ENCODE results near the gene NSDHL.
"Not testable (repeated sequence)": the region's sequence is repeated elsewhere in the genome, so short reads cannot be mapped to it uniquely, and the experiment has no call there.

NSDHL gene

DNA sequence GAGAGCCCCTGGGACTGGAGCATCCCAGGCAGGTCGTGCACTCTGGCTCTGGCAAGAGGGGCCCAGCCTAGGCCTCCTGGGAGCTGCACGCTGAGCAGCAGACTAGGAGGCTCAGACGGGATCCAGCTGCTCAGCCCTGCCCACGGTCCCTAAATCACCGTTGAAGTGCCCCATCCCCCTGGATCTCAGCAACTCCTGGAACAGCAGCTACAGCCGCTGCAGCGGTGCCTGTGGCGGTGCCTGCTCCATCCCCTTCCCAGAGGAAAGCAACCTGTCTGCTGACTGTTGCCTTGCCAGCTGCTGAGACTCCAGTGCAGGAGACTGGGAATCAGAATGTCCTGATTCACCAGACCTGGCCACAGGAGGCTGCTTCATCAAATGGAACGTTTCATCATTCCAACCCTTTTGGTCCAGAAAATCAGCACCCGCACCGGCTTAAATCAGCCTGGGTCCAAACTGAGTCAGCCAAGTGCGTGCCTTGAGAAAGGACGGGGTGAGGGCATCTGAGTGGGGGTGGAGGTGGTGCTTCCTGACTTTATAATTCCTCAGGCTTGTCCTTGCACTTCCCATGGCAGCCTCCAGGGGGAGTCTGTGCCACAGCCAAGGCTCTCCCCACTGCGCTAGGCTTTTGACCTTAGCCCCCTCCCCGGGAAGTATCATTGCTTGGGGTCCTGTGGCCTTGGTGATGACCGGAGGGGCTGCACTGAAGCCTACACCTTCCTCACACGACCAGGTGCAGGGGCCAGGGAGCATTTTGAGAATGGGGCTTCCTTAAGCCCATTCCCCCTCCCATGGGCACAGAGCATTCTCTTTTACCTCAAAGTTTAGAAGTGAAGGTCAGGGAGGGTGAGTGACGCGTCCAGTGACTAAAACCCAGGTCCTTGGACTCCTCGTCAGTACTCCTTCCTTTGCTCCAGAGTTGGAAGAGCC lies 73.6 kb downstream of the NSDHL start:
- Histone ChIP-seq H3K4me1 (ENCODE audit: control insufficient read depth in 1 of 2, insufficient read depth in 2 of 2, low read length in 2 of 2) (peaks cover 0 to 3% of the 10 kb centered on the region in 2 donors), H3K27ac (ENCODE audit: low read length) (no peak overlapping the region), H3K27me3 (ENCODE audit: low read depth, low read length) (no peaks in the 10 kb centered on the region), H3K4me3 (ENCODE audit: low read depth in 1 of 2, low read length in 2 of 2) (no peak overlapping the region), H3K36me3 (ENCODE audit: control insufficient read depth in 1 of 2, insufficient read depth in 2 of 2, low read length in 2 of 2) (no peaks in the 10 kb centered on the region), H3K9me3 (ENCODE audit: control insufficient read depth in 1 of 2, low read length in 2 of 2) (no peaks in the 10 kb centered on the region)

DNA sequence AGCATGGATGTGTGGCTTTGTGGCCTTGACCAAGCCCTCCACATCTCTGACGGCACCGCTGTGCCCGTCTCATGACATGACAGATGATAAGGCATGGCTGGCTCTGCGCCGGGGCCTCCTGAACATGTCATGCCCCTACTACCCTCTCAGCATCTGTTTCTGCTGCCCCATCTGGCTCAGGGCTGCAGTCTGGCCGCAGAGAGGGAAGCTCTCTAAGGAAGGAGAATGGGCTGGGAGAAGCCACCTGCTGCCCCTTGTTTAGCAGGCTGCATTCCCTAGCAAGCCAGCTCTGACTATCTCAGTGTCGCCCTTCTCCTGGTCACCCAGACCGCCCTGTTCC lies 74.2 kb downstream of the NSDHL start:
- no peaks in the 10 kb centered on the region for H3K27me3 ChIP-seq (ENCODE audit: low read depth, low read length)
- no peaks in the 10 kb centered on the region for H3K9me3 ChIP-seq (ENCODE audit: control insufficient read depth in 1 of 2, low read length in 2 of 2)
- no peak overlapping the region for H3K4me3 ChIP-seq (ENCODE audit: low read depth in 1 of 2, low read length in 2 of 2)
- H3K4me1 ChIP-seq (ENCODE audit: control insufficient read depth in 1 of 2, insufficient read depth in 2 of 2, low read length in 2 of 2): peaks cover 0 to 3% of the 10 kb centered on the region in 2 donors
- no peaks in the 10 kb centered on the region for H3K36me3 ChIP-seq (ENCODE audit: control insufficient read depth in 1 of 2, insufficient read depth in 2 of 2, low read length in 2 of 2)
- H3K27ac ChIP-seq (ENCODE audit: low read length): no peak overlapping the region

DNA sequence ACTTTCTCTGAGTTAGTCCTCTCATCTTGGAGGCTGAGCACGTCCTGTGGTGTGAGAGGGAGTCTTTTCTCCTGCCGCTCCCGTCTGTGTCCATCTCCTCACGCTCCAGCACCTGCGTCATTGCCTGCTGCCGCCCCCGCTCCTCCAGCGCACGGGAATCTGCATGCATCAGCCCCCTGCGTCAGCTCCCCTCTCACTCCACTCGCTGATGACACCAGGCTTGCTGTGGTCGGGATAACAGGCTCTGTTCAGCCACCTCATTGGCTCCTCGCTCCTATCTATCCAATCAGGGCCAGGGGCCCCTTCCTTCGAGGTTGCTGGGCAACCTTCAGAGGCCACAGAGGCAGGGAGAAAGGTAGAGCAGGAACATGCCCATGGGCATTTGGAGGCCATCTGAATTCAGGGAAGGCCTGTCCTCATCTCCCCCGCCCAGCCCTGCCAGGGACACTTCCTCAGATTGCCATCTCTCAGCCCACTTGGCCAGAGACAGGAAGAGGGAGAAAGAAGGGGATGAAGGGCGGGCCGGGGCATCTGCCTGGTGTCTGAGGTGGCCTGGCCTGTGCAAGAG lies 76.3 kb downstream of the NSDHL start:
- peaks cover 0 to 3% of the 10 kb centered on the region in 2 donors for H3K4me1 ChIP-seq (ENCODE audit: control insufficient read depth in 1 of 2, insufficient read depth in 2 of 2, low read length in 2 of 2)
- H3K9me3 ChIP-seq (ENCODE audit: control insufficient read depth in 1 of 2, low read length in 2 of 2): no peaks in the 10 kb centered on the region
- H3K36me3 ChIP-seq (ENCODE audit: control insufficient read depth in 1 of 2, insufficient read depth in 2 of 2, low read length in 2 of 2): no peaks in the 10 kb centered on the region
- no peak overlapping the region for H3K27ac ChIP-seq (ENCODE audit: low read length)
- no peak overlapping the region for H3K4me3 ChIP-seq (ENCODE audit: low read depth in 1 of 2, low read length in 2 of 2)
- no peaks in the 10 kb centered on the region for H3K27me3 ChIP-seq (ENCODE audit: low read depth, low read length)

DNA sequence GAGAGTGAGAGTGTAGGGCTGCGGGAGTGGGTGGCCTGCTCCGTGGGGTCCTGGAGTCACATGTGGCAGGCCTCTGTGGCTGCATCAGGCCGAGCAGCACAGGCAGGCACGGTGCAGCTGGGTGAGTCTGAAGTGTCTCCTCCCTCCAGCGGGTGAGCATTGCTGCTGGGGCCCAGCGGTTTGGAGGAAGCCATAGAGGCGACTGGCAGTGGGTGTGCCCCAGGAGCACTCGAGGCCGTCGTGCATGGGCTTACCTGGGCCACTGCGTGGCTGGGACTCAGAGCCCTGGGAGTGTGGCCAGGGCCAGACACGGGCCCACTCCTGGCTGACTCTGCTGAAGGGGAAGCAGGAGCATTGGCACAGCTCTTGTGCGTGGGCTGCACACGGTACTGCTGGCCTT lies 77.6 kb downstream of the NSDHL start:
- Histone ChIP-seq H3K4me1 (ENCODE audit: control insufficient read depth in 1 of 2, insufficient read depth in 2 of 2, low read length in 2 of 2) (peaks cover 0 to 3% of the 10 kb centered on the region in 2 donors), H3K4me3 (ENCODE audit: low read depth in 1 of 2, low read length in 2 of 2) (no peak overlapping the region), H3K36me3 (ENCODE audit: control insufficient read depth in 1 of 2, insufficient read depth in 2 of 2, low read length in 2 of 2) (no peaks in the 10 kb centered on the region), H3K27me3 (ENCODE audit: low read depth, low read length) (no peaks in the 10 kb centered on the region), H3K27ac (ENCODE audit: low read length) (no peak overlapping the region), H3K9me3 (ENCODE audit: control insufficient read depth in 1 of 2, low read length in 2 of 2) (no peaks in the 10 kb centered on the region)

DNA sequence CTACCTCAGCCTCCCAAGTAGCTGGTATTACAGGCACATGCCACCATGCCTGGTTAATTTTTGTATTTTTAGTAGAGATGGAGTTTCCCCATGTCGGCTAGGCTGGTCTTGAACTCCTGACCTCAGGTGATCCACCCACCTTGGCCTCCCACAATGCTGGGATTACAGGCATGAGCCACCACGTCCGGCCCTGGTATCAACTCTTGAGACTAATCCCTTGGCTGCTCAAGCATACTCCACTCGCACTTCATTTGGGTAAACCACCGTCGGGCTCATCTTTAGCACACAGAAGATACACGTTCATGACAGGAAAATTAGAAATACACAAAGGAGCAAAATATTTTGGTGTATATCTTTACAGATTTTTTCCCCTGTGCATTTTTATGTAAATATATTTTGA lies 79.2 kb downstream of the NSDHL start:
- H3K9me3 ChIP-seq (ENCODE audit: control insufficient read depth in 1 of 2, low read length in 2 of 2); H3K36me3 ChIP-seq (ENCODE audit: control insufficient read depth in 1 of 2, insufficient read depth in 2 of 2, low read length in 2 of 2); H3K27ac ChIP-seq (ENCODE audit: low read length); H3K4me1 ChIP-seq (ENCODE audit: control insufficient read depth in 1 of 2, insufficient read depth in 2 of 2, low read length in 2 of 2); H3K27me3 ChIP-seq (ENCODE audit: low read depth, low read length); H3K4me3 ChIP-seq (ENCODE audit: low read depth in 1 of 2, low read length in 2 of 2): not testable (repeated sequence)

DNA sequence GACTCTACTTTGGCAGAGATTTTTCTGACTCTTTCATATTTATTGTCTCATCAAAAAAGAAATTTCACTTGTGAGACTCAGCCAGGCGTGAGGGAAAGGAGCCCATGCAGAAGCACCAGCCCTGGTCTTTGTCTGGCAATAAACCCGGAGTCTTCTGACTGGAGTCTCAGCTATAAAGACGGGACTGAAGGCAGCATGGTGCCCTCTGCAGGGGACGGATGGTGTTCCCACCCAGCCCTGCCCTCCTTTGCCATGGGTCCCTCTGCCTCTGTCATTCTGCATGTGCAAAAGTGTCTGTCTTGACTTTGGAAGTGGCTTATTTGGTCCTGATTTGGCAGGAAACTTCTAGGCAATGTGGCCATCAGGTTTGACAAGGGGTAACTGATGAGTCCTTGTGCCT lies 81.2 kb downstream of the NSDHL start:
- H3K27ac ChIP-seq (ENCODE audit: low read length): no peak overlapping the region
- H3K27me3 ChIP-seq (ENCODE audit: low read depth, low read length): no peaks in the 10 kb centered on the region
- H3K36me3 ChIP-seq (ENCODE audit: control insufficient read depth in 1 of 2, insufficient read depth in 2 of 2, low read length in 2 of 2): no peaks in the 10 kb centered on the region
- no peaks in the 10 kb centered on the region for H3K4me1 ChIP-seq (ENCODE audit: control insufficient read depth in 1 of 2, insufficient read depth in 2 of 2, low read length in 2 of 2)
- H3K9me3 ChIP-seq (ENCODE audit: control insufficient read depth in 1 of 2, low read length in 2 of 2): no peaks in the 10 kb centered on the region
- H3K4me3 ChIP-seq (ENCODE audit: low read depth in 1 of 2, low read length in 2 of 2): no peak overlapping the region

DNA sequence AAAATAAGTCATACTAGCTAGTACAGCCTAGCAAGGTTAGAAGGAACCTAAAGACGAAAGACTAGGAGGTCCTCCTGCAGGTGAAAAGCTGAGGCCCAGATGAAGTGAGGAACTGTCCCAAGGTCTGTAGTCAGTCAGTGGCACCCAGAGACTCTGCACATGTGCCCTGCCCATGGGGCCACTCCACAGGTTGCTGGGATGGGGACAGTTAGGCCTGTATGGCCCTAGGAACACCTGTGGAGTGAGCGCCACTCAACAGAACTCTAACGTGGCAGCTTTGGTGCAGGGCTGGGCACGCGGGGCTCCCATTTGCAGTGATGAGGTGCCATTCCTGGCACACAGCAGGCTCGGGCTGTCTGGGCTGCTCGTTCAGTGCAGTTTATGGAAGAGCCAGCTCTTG lies 81.8 kb downstream of the NSDHL start:
- H3K27ac ChIP-seq (ENCODE audit: low read length): no peak overlapping the region

DNA sequence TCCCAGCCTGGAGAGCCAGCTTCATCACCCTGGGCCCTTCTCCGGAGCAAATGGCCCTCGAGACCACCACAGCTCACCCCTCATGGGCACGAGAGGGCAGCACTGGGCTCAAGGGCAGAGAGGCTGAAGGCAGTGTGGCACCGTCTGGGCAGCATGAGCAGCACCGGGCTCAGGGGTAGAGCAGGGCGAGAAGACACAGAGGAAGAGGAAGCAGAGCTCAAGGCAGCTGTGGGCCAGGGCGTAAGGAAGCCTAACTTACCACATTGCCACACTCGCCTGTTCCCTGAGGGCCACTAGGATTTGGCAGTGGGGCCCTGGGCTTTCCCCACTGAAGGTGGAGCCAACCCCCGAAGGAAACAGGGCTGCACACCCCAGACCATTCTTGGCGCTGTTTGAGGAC lies 82.5 kb downstream of the NSDHL start:
- H3K27ac ChIP-seq (ENCODE audit: low read length): no peak overlapping the region
- no peak overlapping the region for H3K4me3 ChIP-seq (ENCODE audit: low read depth in 1 of 2, low read length in 2 of 2)
- no peaks in the 10 kb centered on the region for H3K27me3 ChIP-seq (ENCODE audit: low read depth, low read length)
- H3K9me3 ChIP-seq (ENCODE audit: control insufficient read depth in 1 of 2, low read length in 2 of 2): no peaks in the 10 kb centered on the region
- no peaks in the 10 kb centered on the region for H3K36me3 ChIP-seq (ENCODE audit: control insufficient read depth in 1 of 2, insufficient read depth in 2 of 2, low read length in 2 of 2)
- H3K4me1 ChIP-seq (ENCODE audit: control insufficient read depth in 1 of 2, insufficient read depth in 2 of 2, low read length in 2 of 2): no peaks in the 10 kb centered on the region

More for the DNA sequence above, 81.8 kb downstream of the NSDHL start:
- no peaks in the 10 kb centered on the region for H3K36me3 ChIP-seq (ENCODE audit: control insufficient read depth in 1 of 2, insufficient read depth in 2 of 2, low read length in 2 of 2)
- no peak overlapping the region for H3K4me3 ChIP-seq (ENCODE audit: low read depth in 1 of 2, low read length in 2 of 2)
- H3K4me1 ChIP-seq (ENCODE audit: control insufficient read depth in 1 of 2, insufficient read depth in 2 of 2, low read length in 2 of 2): no peaks in the 10 kb centered on the region
- H3K9me3 ChIP-seq (ENCODE audit: control insufficient read depth in 1 of 2, low read length in 2 of 2): no peaks in the 10 kb centered on the region
- H3K27me3 ChIP-seq (ENCODE audit: low read depth, low read length): no peaks in the 10 kb centered on the region

DNA sequence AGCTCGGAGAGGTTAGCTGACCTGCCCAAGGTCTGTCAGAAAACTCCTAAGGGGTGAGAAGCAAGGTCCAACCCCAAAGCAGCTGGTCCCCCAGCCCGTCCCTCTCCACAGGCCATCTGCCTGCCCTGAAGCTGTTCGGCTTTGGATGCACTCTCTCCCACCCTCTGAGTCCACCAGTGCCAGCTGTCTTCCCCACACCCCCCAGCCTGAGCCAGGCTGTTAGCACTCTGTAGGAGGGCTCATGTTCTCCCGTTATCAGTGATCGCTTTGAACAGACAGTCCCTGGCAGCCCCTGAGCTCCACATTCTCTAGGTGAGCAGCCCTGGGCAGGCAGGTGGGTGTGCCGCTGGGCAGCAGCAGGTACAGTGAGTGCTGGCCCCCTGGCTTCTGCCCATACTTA lies 83.0 kb downstream of the NSDHL start:
- Histone ChIP-seq H3K27me3 (ENCODE audit: low read depth, low read length) (no peaks in the 10 kb centered on the region), H3K4me3 (ENCODE audit: low read depth in 1 of 2, low read length in 2 of 2) (no peak overlapping the region), H3K4me1 (ENCODE audit: control insufficient read depth in 1 of 2, insufficient read depth in 2 of 2, low read length in 2 of 2) (no peaks in the 10 kb centered on the region), H3K9me3 (ENCODE audit: control insufficient read depth in 1 of 2, low read length in 2 of 2) (no peaks in the 10 kb centered on the region), H3K27ac (ENCODE audit: low read length) (no peak overlapping the region), H3K36me3 (ENCODE audit: control insufficient read depth in 1 of 2, insufficient read depth in 2 of 2, low read length in 2 of 2) (no peaks in the 10 kb centered on the region)

DNA sequence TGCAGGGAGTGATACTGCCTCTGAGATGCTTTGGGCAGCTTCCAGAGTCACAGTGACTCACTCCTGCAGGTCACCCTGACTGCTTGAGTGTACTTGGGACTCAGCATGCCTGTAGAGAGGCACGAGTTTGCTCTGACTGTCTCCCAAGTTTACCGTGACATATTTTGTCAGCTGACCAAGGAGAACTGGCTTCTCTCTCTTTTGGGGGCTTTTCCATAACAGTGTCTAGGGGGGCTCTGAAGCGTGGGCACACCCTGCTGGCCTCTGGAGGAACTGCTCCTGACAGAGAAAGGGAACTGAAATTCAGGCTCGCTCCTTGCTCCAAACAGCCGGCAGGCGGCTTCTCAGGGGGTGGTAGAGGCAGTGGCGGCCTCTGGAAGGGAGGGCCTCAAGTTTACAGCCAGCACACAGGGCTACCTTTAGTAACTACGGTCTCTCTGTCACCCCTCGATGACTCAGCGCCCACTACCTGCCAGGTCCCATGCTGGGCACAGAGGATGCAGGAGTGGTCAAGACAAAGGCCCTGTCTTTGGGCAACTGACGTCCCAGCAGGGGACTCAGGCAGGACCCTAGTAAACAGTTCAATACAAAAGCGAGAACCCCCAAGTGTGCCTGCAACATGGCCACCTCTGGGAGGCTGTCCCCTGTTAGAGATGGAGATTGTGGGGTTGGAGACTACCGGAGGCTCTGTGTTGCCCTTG lies 84.8 kb downstream of the NSDHL start:
- H3K4me1 ChIP-seq (ENCODE audit: control insufficient read depth in 1 of 2, insufficient read depth in 2 of 2, low read length in 2 of 2): no peaks in the 10 kb centered on the region
- H3K9me3 ChIP-seq (ENCODE audit: control insufficient read depth in 1 of 2, low read length in 2 of 2): no peaks in the 10 kb centered on the region
- no peak overlapping the region for H3K4me3 ChIP-seq (ENCODE audit: low read depth in 1 of 2, low read length in 2 of 2)
- H3K27ac ChIP-seq (ENCODE audit: low read length): no peak overlapping the region
- H3K27me3 ChIP-seq (ENCODE audit: low read depth, low read length): no peaks in the 10 kb centered on the region
- no peaks in the 10 kb centered on the region for H3K36me3 ChIP-seq (ENCODE audit: control insufficient read depth in 1 of 2, insufficient read depth in 2 of 2, low read length in 2 of 2)

DNA sequence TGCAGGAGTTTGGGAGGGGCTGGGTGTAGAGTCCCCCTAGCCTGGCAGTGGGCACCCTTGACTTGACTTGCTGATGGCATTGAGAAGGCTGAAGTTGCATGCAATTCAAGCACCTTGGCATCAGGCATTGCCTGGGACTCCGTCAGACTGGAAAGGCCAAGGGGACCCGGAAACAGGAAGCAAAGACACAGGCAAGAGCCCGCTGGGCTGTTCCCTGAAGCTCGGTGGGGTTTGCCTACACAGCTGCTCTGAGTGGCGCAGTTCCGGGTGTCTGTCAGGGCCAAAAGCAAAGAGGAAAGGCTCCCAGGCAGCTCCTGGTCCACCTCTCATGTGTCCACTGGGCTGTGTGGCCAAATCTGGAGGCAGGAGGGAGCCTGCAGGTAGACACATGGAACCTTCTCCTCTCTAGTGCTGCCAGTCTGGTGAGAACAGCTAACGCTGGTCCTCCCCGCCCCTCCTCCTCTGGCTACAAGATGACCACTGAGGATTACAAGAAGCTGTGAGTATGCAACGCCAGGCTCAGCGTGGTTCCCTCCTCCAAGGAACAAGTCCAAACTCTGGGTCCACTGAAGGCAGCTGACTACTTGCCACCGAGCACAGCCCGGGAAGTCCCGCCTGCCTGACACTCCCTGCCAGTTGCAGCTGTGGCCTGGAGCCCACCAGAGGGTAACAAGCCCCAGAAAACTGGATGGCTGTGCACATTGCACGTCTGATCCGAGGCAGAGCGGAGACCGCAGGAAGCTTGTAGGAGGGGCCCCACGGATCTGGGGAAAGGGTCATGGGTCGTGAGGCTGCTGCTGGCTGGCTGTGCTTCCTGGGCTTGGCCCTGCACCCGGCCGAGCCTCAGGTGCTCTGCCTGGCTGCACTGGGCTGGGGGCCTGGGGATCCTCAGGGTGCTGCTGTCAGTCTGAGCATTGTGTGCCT lies 87.1 kb downstream of the NSDHL start:
- no peak overlapping the region for H3K4me3 ChIP-seq (ENCODE audit: low read depth in 1 of 2, low read length in 2 of 2)
- H3K27ac ChIP-seq (ENCODE audit: low read length): no peak overlapping the region
- H3K9me3 ChIP-seq (ENCODE audit: control insufficient read depth in 1 of 2, low read length in 2 of 2): no peaks in the 10 kb centered on the region
- no peaks in the 10 kb centered on the region for H3K4me1 ChIP-seq (ENCODE audit: control insufficient read depth in 1 of 2, insufficient read depth in 2 of 2, low read length in 2 of 2)
- no peaks in the 10 kb centered on the region for H3K27me3 ChIP-seq (ENCODE audit: low read depth, low read length)
- H3K36me3 ChIP-seq (ENCODE audit: control insufficient read depth in 1 of 2, insufficient read depth in 2 of 2, low read length in 2 of 2): no peaks in the 10 kb centered on the region

Data from muscle layer of duodenum (tissue), 2 donors.